VCaP (cell line): Measurements from ENCODE around the gene TXNDC8.

Source experiments
- H3K27ac ChIP-seq: fragments of 450-650 bp; 2 replicates; pipeline ENCODE4 v1.5.1; 2017
- TF ChIP-seq, protein P1 (sequence below): fragments of 450-650 bp; conservative IDR thresholded peaks from 2 replicates; pipeline ENCODE4 v1.5.1; 2017; ENCODE audit warnings: mild to moderate bottlenecking, moderate library complexity

TXNDC8 gene

DNA sequence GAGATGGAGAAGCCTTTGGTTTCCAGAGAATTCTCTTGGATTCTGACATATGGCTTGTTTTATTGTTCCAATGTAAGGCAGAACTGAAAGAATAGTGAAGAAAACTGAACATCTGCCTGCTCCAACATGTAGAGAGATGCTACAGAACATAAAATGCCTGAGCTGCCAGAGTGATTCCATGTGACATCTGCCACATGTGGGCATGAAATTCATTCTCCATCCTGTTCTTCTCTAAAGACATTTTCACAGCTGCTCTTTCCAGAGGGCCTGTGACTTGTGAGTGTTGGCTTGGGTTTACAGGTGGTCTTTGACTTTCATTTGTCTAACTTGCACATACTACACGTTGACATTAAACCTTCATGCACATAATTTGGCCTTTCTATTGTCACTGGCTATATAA, 47.7 kb downstream of the TXNDC8 start:
- TF ChIP-seq, protein P1, sequence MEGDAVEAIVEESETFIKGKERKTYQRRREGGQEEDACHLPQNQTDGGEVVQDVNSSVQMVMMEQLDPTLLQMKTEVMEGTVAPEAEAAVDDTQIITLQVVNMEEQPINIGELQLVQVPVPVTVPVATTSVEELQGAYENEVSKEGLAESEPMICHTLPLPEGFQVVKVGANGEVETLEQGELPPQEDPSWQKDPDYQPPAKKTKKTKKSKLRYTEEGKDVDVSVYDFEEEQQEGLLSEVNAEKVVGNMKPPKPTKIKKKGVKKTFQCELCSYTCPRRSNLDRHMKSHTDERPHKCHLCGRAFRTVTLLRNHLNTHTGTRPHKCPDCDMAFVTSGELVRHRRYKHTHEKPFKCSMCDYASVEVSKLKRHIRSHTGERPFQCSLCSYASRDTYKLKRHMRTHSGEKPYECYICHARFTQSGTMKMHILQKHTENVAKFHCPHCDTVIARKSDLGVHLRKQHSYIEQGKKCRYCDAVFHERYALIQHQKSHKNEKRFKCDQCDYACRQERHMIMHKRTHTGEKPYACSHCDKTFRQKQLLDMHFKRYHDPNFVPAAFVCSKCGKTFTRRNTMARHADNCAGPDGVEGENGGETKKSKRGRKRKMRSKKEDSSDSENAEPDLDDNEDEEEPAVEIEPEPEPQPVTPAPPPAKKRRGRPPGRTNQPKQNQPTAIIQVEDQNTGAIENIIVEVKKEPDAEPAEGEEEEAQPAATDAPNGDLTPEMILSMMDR = no peak
- H3K27ac ChIP-seq = no peak overlapping the region

DNA sequence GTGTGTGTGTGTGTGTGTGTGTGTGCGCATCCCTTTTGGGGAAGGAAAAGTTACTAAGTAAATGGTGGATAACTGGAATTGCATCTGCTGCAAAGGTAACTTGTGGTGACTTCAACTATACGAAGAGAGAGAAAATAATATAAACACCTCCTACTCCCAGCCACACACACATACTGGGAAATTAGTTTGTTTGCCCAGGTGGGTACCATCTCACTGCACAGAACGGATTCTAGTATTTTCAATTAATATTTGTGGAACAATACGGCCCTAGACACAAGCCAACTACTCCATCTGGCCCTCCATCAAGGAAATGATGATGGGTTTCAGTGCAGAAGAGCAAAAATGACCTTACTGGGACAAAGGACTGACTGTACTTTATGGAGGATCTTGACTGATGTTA, 49.2 kb downstream of the TXNDC8 start:
- H3K27ac ChIP-seq = no peak overlapping the region
- TF ChIP-seq, protein P1 = no peak

DNA sequence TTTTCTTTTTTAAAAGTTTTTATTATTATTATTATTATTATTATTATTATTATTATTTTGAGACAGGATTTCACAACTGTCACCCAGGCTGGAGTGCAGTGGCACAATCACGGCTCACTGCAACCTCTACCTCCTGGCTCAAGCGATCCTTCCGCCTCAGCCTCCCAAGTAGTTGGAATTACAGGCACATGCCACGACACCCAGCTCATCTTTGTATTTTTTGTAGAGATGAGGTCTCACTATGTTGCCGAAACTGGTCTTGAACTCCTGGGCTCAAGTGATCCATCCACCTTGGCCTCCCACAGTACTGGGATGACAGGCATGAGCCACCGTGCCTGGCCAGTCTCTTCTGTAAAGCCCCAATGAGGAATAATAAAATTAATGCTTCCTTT, 50.4 kb downstream of the TXNDC8 start:
- TF ChIP-seq, protein P1 = no peak
- no peak overlapping the region for H3K27ac ChIP-seq

DNA sequence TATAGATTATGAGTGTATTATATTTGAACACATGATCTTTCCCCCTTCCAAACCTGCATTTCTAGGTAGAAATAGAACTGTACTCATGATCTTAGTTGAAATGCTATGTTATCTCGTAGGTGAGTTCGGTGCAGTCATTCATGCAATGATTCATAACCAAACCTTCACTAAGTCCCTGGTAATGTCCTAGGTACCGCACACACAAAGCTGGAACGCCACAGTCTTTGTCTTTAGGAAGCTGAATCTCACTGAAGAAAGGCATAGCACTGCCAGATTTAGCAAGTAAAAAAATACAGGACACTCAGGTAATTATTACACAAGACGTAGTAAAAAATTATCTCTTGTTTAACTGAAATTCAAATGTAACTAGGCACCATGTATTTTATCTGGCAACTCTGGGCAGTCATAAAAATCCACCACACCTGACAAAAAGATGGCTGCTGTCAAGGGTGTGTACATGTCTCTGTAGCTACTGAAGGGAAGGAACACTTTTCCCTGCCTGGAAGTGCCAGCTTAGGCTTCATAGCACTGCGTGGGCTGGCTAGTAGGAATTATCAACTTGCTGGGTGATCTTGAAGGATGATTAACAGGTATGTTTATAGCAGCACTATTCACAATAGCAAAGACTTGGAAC, 53.3 kb downstream of the TXNDC8 start:
- H3K27ac ChIP-seq = no peak overlapping the region
- TF ChIP-seq, protein P1 = no peak

DNA sequence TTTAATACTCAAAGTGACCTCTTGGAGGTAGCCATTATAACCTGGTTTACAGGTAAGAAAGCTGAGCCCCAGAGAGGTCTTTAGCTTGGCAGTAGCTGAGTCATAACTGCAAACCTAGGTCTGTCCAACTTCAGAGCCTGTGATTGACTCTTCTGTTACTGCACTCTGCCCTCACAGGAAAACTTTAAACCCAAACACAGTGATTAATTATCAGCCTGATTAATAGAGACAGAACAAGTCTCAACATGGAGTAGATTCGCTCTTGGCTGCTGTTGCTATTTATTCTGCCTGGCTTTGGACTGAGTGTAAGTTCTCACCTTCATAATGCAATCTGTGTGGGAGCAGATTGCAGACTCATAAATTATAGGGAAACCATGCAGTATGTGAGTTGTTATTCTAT, 53.9 kb downstream of the TXNDC8 start:
- TF ChIP-seq, protein P1 = no peak
- no peak overlapping the region for H3K27ac ChIP-seq

DNA sequence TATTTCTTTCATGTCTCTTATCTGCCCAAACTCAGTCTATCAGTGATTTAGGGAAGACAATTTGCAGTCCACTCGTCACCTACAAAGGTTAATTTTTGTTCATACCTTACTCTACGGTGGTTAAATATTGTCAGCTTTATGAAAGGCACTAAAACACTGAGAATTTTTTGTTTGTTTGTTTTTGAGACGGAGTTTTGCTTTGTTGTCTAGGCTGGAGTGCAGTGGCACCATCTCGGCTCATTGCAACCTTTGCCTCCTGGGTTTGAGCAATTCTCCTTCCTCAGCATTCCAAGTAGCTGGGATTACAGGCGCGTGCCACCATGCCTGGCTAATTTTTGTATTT, 55.0 kb downstream of the TXNDC8 start:
- H3K27ac ChIP-seq = no peak overlapping the region
- TF ChIP-seq, protein P1 = no peak

DNA sequence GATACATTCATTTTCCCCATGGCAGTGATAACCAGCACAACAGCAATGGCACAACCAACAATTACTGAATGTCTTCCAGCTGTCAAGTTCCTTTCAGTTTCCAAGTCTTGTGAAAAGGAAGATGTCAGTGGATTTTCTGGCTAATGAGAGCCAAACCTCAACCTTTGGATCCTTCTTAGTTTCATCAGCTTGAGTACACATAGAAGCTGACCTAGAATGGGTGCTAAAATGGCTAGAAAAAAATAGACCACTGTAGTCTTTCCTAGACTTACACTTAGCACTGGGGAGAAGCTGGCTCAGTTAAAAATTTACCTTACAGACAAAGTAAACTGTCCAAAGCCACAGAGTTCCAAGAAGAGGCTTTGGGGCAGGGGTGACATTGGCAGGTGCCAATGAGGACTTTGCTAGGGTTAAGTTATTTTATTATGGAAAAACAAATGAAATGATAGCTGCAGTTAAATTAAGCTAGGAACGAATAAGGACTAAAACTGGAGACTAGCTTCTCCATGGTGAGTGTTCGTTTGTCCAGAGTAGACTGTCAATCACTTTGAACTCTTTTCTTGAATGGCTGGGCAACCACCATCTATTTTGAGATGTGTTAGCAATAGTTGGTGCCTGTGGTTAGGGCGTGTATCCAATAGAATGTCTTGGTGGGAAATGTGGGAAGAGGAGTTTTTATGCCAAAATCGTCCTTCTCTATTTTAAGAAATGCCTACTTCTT, 55.5 kb downstream of the TXNDC8 start:
- H3K27ac ChIP-seq = no peak overlapping the region
- TF ChIP-seq, protein P1 = no peak
